Heart right ventricle (tissue), 16 donors: ENCODE results near the gene LHFPL4. TPM values are rescaled to one million over a fixed set of nuclear protein-coding genes. Genes with fewer than 3 reads are reported as not detected.
A peak's percentile ranks its signal among the peaks of the same experiment; 100 is the strongest.
"Not testable (repeated sequence)": the region's sequence is repeated elsewhere in the genome, so short reads cannot be mapped to it uniquely, and the experiment has no call there.

ENCODE experiments used
- ATAC-seq, 8 donors: fragments of 200-7000 bp; cut with Tn5 transposase; one replicate each; pipeline ENCODE4 v1.9.1; 2020; ENCODE audit warnings: mild to moderate bottlenecking in 8 of 8, moderate library complexity in 8 of 8, moderate number of reproducible peaks in 1 of 8
- DNase-seq, 2 donors: peaks; one replicate each; pipeline ENCODE4 v3.0.0-alpha.2; 2020
- H3K27ac ChIP-seq, 10 donors: fragments of 200-600 bp; sonication (generic) in 2 of 10; one replicate each; pipeline versions ENCODE4 v1.5.0 to v1.8.0; 2020 to 2022; ENCODE audit warnings: mild to moderate bottlenecking in 3 of 10
- H3K27me3 ChIP-seq, 7 donors: fragments of 200-600 bp; one replicate each; pipeline ENCODE4 v1.8.0; 2021 to 2022; ENCODE audit warnings: mild to moderate bottlenecking in 2 of 7
- H3K36me3 ChIP-seq, 9 donors: fragments of 200-600 bp; sonication (generic) in 1 of 9; one replicate each; pipeline versions ENCODE4 v1.5.0 to v1.8.0; 2020 to 2022; ENCODE audit warnings: mild to moderate bottlenecking in 2 of 9
- H3K4me1 ChIP-seq, 9 donors: fragments of 200-600 bp; sonication (generic) in 1 of 9; one replicate each; pipeline versions ENCODE4 v1.5.0 to v1.8.0; 2020 to 2022; ENCODE audit warnings: mild to moderate bottlenecking in 4 of 9
- H3K4me3 ChIP-seq, 10 donors: fragments of 200-600 bp; sonication (generic) in 2 of 10; one replicate each; pipeline versions ENCODE4 v1.5.0 to v1.8.0; 2020 to 2022; ENCODE audit warnings: mild to moderate bottlenecking in 7 of 10, moderate library complexity in 2 of 10
- H3K9me3 ChIP-seq, 11 donors: fragments of 200-600 bp in 10 of 11; sonication (generic) in 2 of 11; one replicate each; pipeline versions ENCODE4 v1.5.0 to v1.8.0; 2013 to 2022; ENCODE audit warnings: mild to moderate bottlenecking in 2 of 11, control low read depth in 1 of 11, moderate library complexity in 1 of 11
- WGBS, 2 donors: extraction: QIAGEN DNeasy Blood & Tissue Kit; methylation state at CpG; one replicate each; pipeline ENCODE4 v1.1.7; 2013; ENCODE audit warnings: inconsistent platforms in 1 of 2; 5-methylcytosine and 5-hydroxymethylcytosine counted together
- intact Hi-C, 10 donors: fragments of 100-400 bp; cut with DNase I; formaldehyde crosslinking; loops; one replicate each; pipeline versions ENCODE4 v1.11.1 to v1.14.2; 2022
- polyA plus RNA-seq, 2 donors: library from polyadenylated mRNA; stranded (reverse); fragments of 200-250 nt; gene quantifications; one replicate each; pipeline ENCODE4 v1.2.3, GENCODE V29; 2013
- total RNA-seq, 10 donors: library from RNA; stranded (reverse); fragmentation: NEBNext Ultra II Directional in 3 of 10; extraction: Animal tissue kit (Norgen Biotek cat#: 25700) in 3 of 10; gene quantifications; one replicate each; pipeline versions ENCODE4 v1.2.1 to v1.2.4, GENCODE V29; 2021 to 2023
- TF ChIP-seq, protein P1 (sequence below), 9 donors: fragments of 200-600 bp; sonication (generic) in 2 of 9; IDR thresholded peaks; one replicate each; pipeline versions ENCODE4 v1.5.0 to v1.8.0; 2021 to 2022; ENCODE audit warnings: antibody characterized with exemption in 9 of 9, mild to moderate bottlenecking in 5 of 9, moderate library complexity in 1 of 9
- donor health status: Arrhythmogenic right ventricular cardiomyopathy.
- donor health status: ischemic (EF 13 %, LVEDD 7.1; RV severe dilation, severe dysfunction).
- donor health status: healthy with polysubstance abuse.
- donor health status: DM: no; HTN: yes; CAD: no.
- donor health status: DM: no; HTN: no; CAD: no.
- donor health status: ischemic (EF 25% LVEDD 6.9; RV normal size, moderate dysfunction).
- donor health status: ischemic (EF 25% LVEDD 5.7; RV mildly dilated, moderate dysfunction).
- donor health status: healthy.
- donor health status: DM: yes; HTN: yes; CAD: no.
- donor health status: Ischemic cardiomyopathy.
- donor health status: ischemic (EF 35%, LVEDD 5.7; RV mildly dilated, moderate dysfunction).
- donor health status: nonischemic (EF 11% LVEDD 7.7; RV severe dilation, severe dysfunction).
- donor health status: DM: yes; HTN: yes; CAD: no.
- donor health status: PGD.
- donor health status: ischemic (EF 29% LVEDD 5.4; RV normal size, mild dysfunction).
- donor health status: nonischemic (EF 23%, LVEDD 6.1; RV moderate dilation, normal function).

LHFPL4 gene
- total and polyA plus RNA-seq, 12 donors = not detected

DNA sequence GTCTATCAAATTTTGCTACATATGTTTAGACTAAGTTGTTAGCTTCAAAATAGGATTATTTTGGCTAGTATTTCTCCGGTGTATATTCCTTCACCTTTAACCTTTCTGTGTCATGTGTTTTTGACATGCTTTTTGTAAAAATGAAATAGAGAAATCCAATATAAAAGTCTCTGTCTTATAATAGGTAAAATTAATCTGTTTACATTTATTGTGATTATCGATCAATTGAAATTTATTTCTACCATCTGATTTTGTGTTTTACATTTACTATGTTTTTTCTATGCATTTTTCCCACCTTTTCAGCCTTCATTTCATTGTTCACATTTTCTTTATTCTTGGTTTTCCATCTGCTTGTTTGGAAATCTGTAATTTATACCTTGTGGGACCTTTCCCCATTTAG is 11.7 kb upstream of the LHFPL4 start:
- Histone ChIP-seq H3K4me1 (no peaks in the 10 kb centered on the region), H3K27ac (no peak overlapping the region), H3K27me3 (peaks cover 0 to 3% (median 0%) of the 10 kb centered on the region in 7 donors), H3K36me3 (no peaks in the 10 kb centered on the region), H3K4me3 (no peak overlapping the region), H3K9me3 (peaks cover 0 to 29% (median 10%) of the 10 kb centered on the region in 11 donors)
- ATAC-seq = no peak
- TF ChIP-seq, protein P1, sequence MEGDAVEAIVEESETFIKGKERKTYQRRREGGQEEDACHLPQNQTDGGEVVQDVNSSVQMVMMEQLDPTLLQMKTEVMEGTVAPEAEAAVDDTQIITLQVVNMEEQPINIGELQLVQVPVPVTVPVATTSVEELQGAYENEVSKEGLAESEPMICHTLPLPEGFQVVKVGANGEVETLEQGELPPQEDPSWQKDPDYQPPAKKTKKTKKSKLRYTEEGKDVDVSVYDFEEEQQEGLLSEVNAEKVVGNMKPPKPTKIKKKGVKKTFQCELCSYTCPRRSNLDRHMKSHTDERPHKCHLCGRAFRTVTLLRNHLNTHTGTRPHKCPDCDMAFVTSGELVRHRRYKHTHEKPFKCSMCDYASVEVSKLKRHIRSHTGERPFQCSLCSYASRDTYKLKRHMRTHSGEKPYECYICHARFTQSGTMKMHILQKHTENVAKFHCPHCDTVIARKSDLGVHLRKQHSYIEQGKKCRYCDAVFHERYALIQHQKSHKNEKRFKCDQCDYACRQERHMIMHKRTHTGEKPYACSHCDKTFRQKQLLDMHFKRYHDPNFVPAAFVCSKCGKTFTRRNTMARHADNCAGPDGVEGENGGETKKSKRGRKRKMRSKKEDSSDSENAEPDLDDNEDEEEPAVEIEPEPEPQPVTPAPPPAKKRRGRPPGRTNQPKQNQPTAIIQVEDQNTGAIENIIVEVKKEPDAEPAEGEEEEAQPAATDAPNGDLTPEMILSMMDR (IDR thresholded peaks at IDR 0.05) = no peak
- WGBS, 2 donors = 79 to 94% methylated on average over 2 of the region's 2 CpGs
- intact Hi-C loops = no loop called here
- no peak for DNase-seq

- H3K4me1 ChIP-seq = no peaks in the 10 kb centered on the region
- TF ChIP-seq, protein P1 (IDR thresholded peaks at IDR 0.05) = no peak
- DNase-seq (no peak), ATAC-seq (no peak)
- intact Hi-C loops = no loop called here
- H3K4me3 ChIP-seq = no peak overlapping the region
- no peaks in the 10 kb centered on the region for H3K36me3 ChIP-seq
- no peak overlapping the region for H3K27ac ChIP-seq
- H3K9me3 ChIP-seq = peaks cover 0 to 29% (median 10%) of the 10 kb centered on the region in 11 donors
- peaks cover 0 to 3% (median 0%) of the 10 kb centered on the region in 7 donors for H3K27me3 ChIP-seq
- 73 to 77% methylated on average over 5 of the region's 5 CpGs for WGBS, 2 donors
These were observed 10.2 kb upstream of the LHFPL4 start for GRCh38 chr3:9563851-9564250.

- H3K4me1 ChIP-seq, intact Hi-C loops, H3K36me3 ChIP-seq, ATAC-seq, H3K27me3 ChIP-seq, H3K27ac ChIP-seq, DNase-seq, H3K4me3 ChIP-seq: not testable (repeated sequence)
- 95% methylated on average over 18 to 24 of the region's 24 CpGs for WGBS, 2 donors
- H3K9me3 ChIP-seq = peaks cover 0 to 12% (median 4%) of the 10 kb centered on the region in 11 donors
These were observed 6.4 kb upstream of the LHFPL4 start for GRCh38 chr3:9560056-9560455.

DNA sequence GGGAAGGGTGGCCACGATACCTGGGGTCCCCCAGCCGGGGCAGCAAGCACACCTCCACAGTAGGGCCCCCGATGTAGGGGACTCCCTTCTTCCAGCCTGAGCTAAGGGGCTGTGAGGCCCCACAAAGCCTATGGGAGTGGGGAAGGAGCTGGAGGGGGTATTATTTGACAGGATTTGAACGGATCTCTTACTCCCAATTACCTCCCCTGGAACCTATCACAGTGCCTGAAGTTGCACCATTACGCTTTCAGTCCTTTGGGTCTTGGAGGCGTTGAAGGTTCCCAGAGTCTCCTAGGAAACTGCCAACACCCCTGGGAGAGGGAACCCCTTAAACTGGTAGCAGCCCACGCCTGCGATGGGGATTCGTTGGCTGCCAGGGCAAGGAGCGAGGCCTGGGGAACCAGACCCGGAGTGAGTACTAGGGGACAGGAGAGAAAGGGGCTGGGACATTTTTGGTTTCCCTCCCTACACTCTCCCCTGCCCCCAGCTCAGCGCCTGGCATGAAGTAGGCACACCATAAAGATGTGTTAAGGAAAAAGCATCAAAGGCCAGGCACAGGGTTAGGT is 409 bp upstream of the LHFPL4 start:
- H3K27ac ChIP-seq = no peak overlapping the region
- WGBS, 2 donors = 23 to 28% methylated on average over 12 of the region's 12 CpGs
- ATAC-seq (no peak), DNase-seq (no peak)
- TF ChIP-seq, protein P1 (IDR thresholded peaks at IDR 0.05) = no peak
- intact Hi-C loops = no loop called here
- H3K4me3 ChIP-seq = no peak overlapping the region
- H3K9me3 ChIP-seq = peaks cover 0 to 2% (median 0%) of the 10 kb centered on the region in 11 donors
- no peaks in the 10 kb centered on the region for H3K4me1 ChIP-seq
- peaks cover 7 to 66% (median 58%) of the 10 kb centered on the region in 7 donors for H3K27me3 ChIP-seq
- H3K36me3 ChIP-seq = no peaks in the 10 kb centered on the region

- WGBS, 2 donors = 2 to 4% methylated on average over 57 of the region's 57 CpGs
- ATAC-seq = peak in 1 of 8 donors; percentile 15
- peak; percentile 23 to 29 for DNase-seq
- Histone ChIP-seq H3K9me3 (peaks cover 0 to 2% (median 0%) of the 10 kb centered on the region in 11 donors), H3K27me3 (peaks cover 7 to 77% (median 58%) of the 10 kb centered on the region in 7 donors), H3K4me1 (no peaks in the 10 kb centered on the region), H3K36me3 (no peaks in the 10 kb centered on the region), H3K27ac (no peak overlapping the region), H3K4me3 (no peak overlapping the region)
- intact Hi-C loops = no loop called here
- TF ChIP-seq, protein P1 (IDR thresholded peaks at IDR 0.05) = no peak
These were observed 1.2 kb downstream of the LHFPL4 start for GRCh38 chr3:9552252-9552999.
